H1 (cell line): ENCODE results near the gene OR6C70. TPM values are rescaled to one million over a fixed set of nuclear protein-coding genes. Genes with fewer than 3 reads are reported as not detected.

Experiments used
- CTCF ChIA-PET: fragments of 300-600 bp; sonication (Branson Sonifier 250); formaldehyde crosslinking; loops from one replicate; lab custom pipeline; 2021; ENCODE audit not compliant: partially characterized antibody; lab: Charles Lee
- POLR2A ChIA-PET: fragments of 300-600 bp; sonication (Branson Sonifier 250); formaldehyde crosslinking; loops from one replicate; lab custom pipeline; 2021; ENCODE audit warnings: inconsistent platforms; ENCODE audit not compliant: partially characterized antibody; lab: Charles Lee
- DNase-seq, 2 experiments: peaks; one replicate each; pipeline versions ENCODE4 v3.0.0 to v3.0.0-alpha.2; 2010 to 2022; ENCODE audit warnings: low spot score in 2 of 2, low read depth in 1 of 2, mixed read lengths in 1 of 2
- FAIRE-seq: peaks from 2 replicates; lab custom pipeline; 2011; peaks lifted over from hg19 to GRCh38; lab: Jason Lieb, UNC
- H2AFZ ChIP-seq: 2 replicates; pipeline ENCODE4 v1.8.1; 2012; ENCODE audit warnings: low read length, inconsistent platforms
- H2AK5ac ChIP-seq: 2 replicates; pipeline ENCODE4 v1.6.1; 2013; ENCODE audit warnings: low read depth, low read length
- H2BK120ac ChIP-seq: replicated peaks from 2 replicates; pipeline ENCODE3; 2013; ENCODE audit warnings: low read depth, low read length, inconsistent platforms
- H2BK12ac ChIP-seq: 2 replicates; pipeline ENCODE4 v1.6.1; 2013; ENCODE audit warnings: low read depth, low read length
- H2BK15ac ChIP-seq: 2 replicates; pipeline ENCODE4 v1.6.1; 2013; ENCODE audit warnings: low read length
- H2BK20ac ChIP-seq: 2 replicates; pipeline ENCODE4 v1.6.1; 2013; ENCODE audit warnings: low read length
- H2BK5ac ChIP-seq: 2 replicates; pipeline ENCODE4 v1.6.1; 2013; ENCODE audit warnings: low read depth, low read length
- H3K14ac ChIP-seq: 2 replicates; pipeline ENCODE4 v1.6.1; 2013; ENCODE audit warnings: inconsistent platforms; ENCODE audit not compliant: insufficient read length
- H3K18ac ChIP-seq: 2 replicates; pipeline ENCODE4 v1.6.1; 2013; ENCODE audit warnings: low read length; ENCODE audit errors: extremely low read depth
- H3K23ac ChIP-seq: 2 replicates; pipeline ENCODE4 v1.6.1; 2013; ENCODE audit warnings: inconsistent platforms; ENCODE audit not compliant: insufficient read length
- H3K23me2 ChIP-seq: 2 replicates; pipeline ENCODE4 v1.6.1; 2013; ENCODE audit warnings: low read depth, low read length
- H3K27ac ChIP-seq: 2 replicates; pipeline ENCODE4 v1.6.1; 2011; ENCODE audit warnings: low read depth, low read length, inconsistent platforms
- H3K27me3 ChIP-seq, 4 experiments: replicated peaks in 1 of 4; 1 replicate in 1 of 4; 2 replicates in 3 of 4; pipeline versions ENCODE4 v1.6.1 to v1.8.1; 2011 to 2013; ENCODE audit warnings: low read length in 3 of 4, mild to moderate bottlenecking in 3 of 4, inconsistent platforms in 2 of 4, mixed read lengths in 2 of 4, moderate library complexity in 1 of 4; ENCODE audit not compliant: control insufficient read depth in 3 of 4, insufficient read depth in 3 of 4; ENCODE audit errors: extremely low read depth in 1 of 4
- H3K36me3 ChIP-seq, 4 experiments: 2 replicates each; pipeline versions ENCODE4 v1.6.1 to v1.8.1; 2011 to 2013; ENCODE audit warnings: mild to moderate bottlenecking in 4 of 4, low read length in 3 of 4, moderate library complexity in 2 of 4, control low read depth in 1 of 4, inconsistent platforms in 1 of 4; ENCODE audit not compliant: insufficient read depth in 4 of 4, control insufficient read depth in 2 of 4
- H3K4ac ChIP-seq: replicated peaks from 2 replicates; pipeline ENCODE3; 2013; ENCODE audit warnings: low read length, low read depth, mixed read lengths, inconsistent platforms; ENCODE audit not compliant: insufficient read length
- H3K4me1 ChIP-seq, 4 experiments: replicated peaks in 1 of 4; 1 replicate in 1 of 4; 2 replicates in 3 of 4; pipeline versions ENCODE4 v1.6.1 to v1.8.1; 2011 to 2013; ENCODE audit warnings: low read length in 3 of 4, inconsistent platforms in 2 of 4, mixed read lengths in 1 of 4; ENCODE audit not compliant: insufficient read depth in 4 of 4, control insufficient read depth in 3 of 4
- H3K4me2 ChIP-seq, 2 experiments: 2 replicates each; pipeline versions ENCODE4 v1.6.1 to v1.8.1; 2011 to 2013; ENCODE audit warnings: low read depth in 2 of 2, low read length in 2 of 2, control low read depth in 1 of 2, inconsistent platforms in 1 of 2, mild to moderate bottlenecking in 1 of 2; ENCODE audit not compliant: insufficient read depth in 1 of 2
- H3K4me3 ChIP-seq, 4 experiments: fragments of 200-600, 300-600 bp in 1 of 4; sonication (generic), shearing (Covaris generic), sonication (Bioruptor Twin) in 1 of 4; 2 replicates each; pipeline versions ENCODE4 v1.5.1 to v1.8.1; 2011 to 2016; ENCODE audit warnings: low read length in 4 of 4, low read depth in 3 of 4, control low read depth in 2 of 4, inconsistent platforms in 2 of 4, mild to moderate bottlenecking in 2 of 4, mixed read lengths in 1 of 4, moderate library complexity in 1 of 4; ENCODE audit not compliant: insufficient read depth in 2 of 4; ENCODE audit errors: extremely low read depth in 1 of 4
- H3K56ac ChIP-seq: replicated peaks from 2 replicates; pipeline ENCODE3; 2013; ENCODE audit warnings: low read depth, mild to moderate bottlenecking, mixed read lengths, low read length, inconsistent platforms; ENCODE audit not compliant: insufficient read length
- H3K79me1 ChIP-seq: 2 replicates; pipeline ENCODE4 v1.6.1; 2013; ENCODE audit warnings: low read depth, low read length, control low read depth
- H3K79me2 ChIP-seq, 2 experiments: 2 replicates each; pipeline versions ENCODE4 v1.6.1 to v1.8.1; 2012 to 2013; ENCODE audit warnings: low read length in 2 of 2, mild to moderate bottlenecking in 2 of 2, inconsistent platforms in 1 of 2; ENCODE audit not compliant: insufficient read depth in 2 of 2, control insufficient read depth in 1 of 2
- H3K9ac ChIP-seq, 4 experiments: replicated peaks in 1 of 4; 1 replicate in 1 of 4; 2 replicates in 3 of 4; pipeline versions ENCODE4 v1.6.1 to v1.8.1; 2011 to 2013; ENCODE audit warnings: low read depth in 3 of 4, low read length in 3 of 4, control low read depth in 2 of 4, mild to moderate bottlenecking in 2 of 4, moderate library complexity in 2 of 4, inconsistent platforms in 1 of 4; ENCODE audit errors: extremely low read depth in 1 of 4
- H3K9me3 ChIP-seq, 2 experiments: 2 replicates each; pipeline versions ENCODE4 v1.6.1 to v1.8.1; 2012 to 2013; ENCODE audit warnings: mild to moderate bottlenecking in 2 of 2, moderate library complexity in 2 of 2, control low read depth in 1 of 2, inconsistent platforms in 1 of 2, low read depth in 1 of 2, low read length in 1 of 2, mixed read lengths in 1 of 2; ENCODE audit not compliant: insufficient read depth in 2 of 2
- H4K20me1 ChIP-seq, 2 experiments: replicated peaks in 1 of 2; 2 replicates each; pipeline versions ENCODE3 to v1.8.1; 2011 to 2013; ENCODE audit warnings: inconsistent platforms in 2 of 2, low read length in 2 of 2, mild to moderate bottlenecking in 1 of 2; ENCODE audit not compliant: insufficient read depth in 2 of 2, control insufficient read depth in 1 of 2
- H4K5ac ChIP-seq: 2 replicates; pipeline ENCODE4 v1.6.1; 2013; ENCODE audit warnings: low read length, low read depth, mixed read lengths, inconsistent platforms; ENCODE audit not compliant: insufficient read length
- H4K8ac ChIP-seq: 2 replicates; pipeline ENCODE4 v1.8.0; 2013; ENCODE audit warnings: mild to moderate bottlenecking, moderate library complexity, low read length, inconsistent platforms; ENCODE audit not compliant: insufficient read depth; ENCODE audit errors: extremely low read depth
- H4K91ac ChIP-seq: replicated peaks from 2 replicates; pipeline ENCODE3; 2013; ENCODE audit warnings: low read length, mixed read lengths, inconsistent platforms; ENCODE audit not compliant: insufficient read length
- CHD2 ChIP-seq: IDR thresholded peaks from 2 replicates; pipeline ENCODE4 v1.6.1; 2012; ENCODE audit warnings: low read length, improper control_type of control experiment
- MAFK ChIP-seq: IDR thresholded peaks from 2 replicates; pipeline ENCODE4 v1.6.1; 2012; ENCODE audit warnings: low read depth, mild to moderate bottlenecking, improper control_type of control experiment, low read length
- PHF8 ChIP-seq: fragments of 200-600 bp; sonication (generic); conservative IDR thresholded peaks from 2 replicates; pipeline ENCODE4 v1.7.1; 2012; ENCODE audit warnings: low read depth, mild to moderate bottlenecking, inconsistent platforms, low read length, moderate library complexity
- POU5F1 ChIP-seq: IDR thresholded peaks from 2 replicates; pipeline ENCODE4 v1.6.1; 2011; ENCODE audit warnings: low read depth, mild to moderate bottlenecking, low read length, moderate library complexity
- SAP30 ChIP-seq: fragments of 300-600 bp; sonication (generic); IDR thresholded peaks from 2 replicates; pipeline ENCODE4 v1.7.1; 2012; ENCODE audit warnings: low read length, moderate library complexity, mild to moderate bottlenecking, inconsistent platforms; ENCODE audit not compliant: insufficient read depth, insufficient replicate concordance
- SP4 ChIP-seq: IDR thresholded peaks from 2 replicates; pipeline ENCODE4 v1.6.1; 2012; ENCODE audit warnings: low read length, inconsistent platforms
- TAF1 ChIP-seq: IDR thresholded peaks from 2 replicates; pipeline ENCODE4 v1.6.1; 2011; ENCODE audit warnings: mild to moderate bottlenecking, low read depth, low read length
- TBP ChIP-seq: IDR thresholded peaks from 2 replicates; pipeline ENCODE4 v1.6.1; 2011; ENCODE audit warnings: low read depth, low read length, improper control_type of control experiment
- TCF12 ChIP-seq: IDR thresholded peaks from 2 replicates; pipeline ENCODE4 v1.6.1; 2011; ENCODE audit warnings: low read depth, mild to moderate bottlenecking, low read length
- WGBS, 2 experiments: shearing (Covaris generic) in 1 of 2; methylation state at CpG; one replicate each; pipeline versions ENCODE4 v1.1.6 to v1.1.7; 2013 to 2015; ENCODE audit warnings: low lambda C conversion rate in 2 of 2, mixed read lengths in 2 of 2, inconsistent platforms in 1 of 2, low coverage in 1 of 2, missing lambda C conversion rate in 1 of 2; ENCODE audit not compliant: insufficient replicate concordance in 2 of 2, insufficient coverage in 1 of 2, insufficient read length in 1 of 2; ENCODE audit errors: extremely low coverage in 1 of 2, missing lambda C conversion rate in 1 of 2; 5-methylcytosine and 5-hydroxymethylcytosine counted together
- polyA plus RNA-seq, 7 experiments: library from polyadenylated mRNA; depleted of rRNA in 3 of 7; stranded (reverse) in 5 of 7; unstranded in 2 of 7; fragments of >200 nt in 5 of 7; fragments of 200-250 nt in 2 of 7; gene quantifications; 1 replicate in 5 of 7; 2 replicates in 1 of 7; 4 replicates in 1 of 7; pipeline versions ENCODE4 v1.2.1 to v1.2.3, GENCODE V29; 2011 to 2013; ENCODE audit warnings: missing spikeins in 2 of 7, mixed read lengths in 2 of 7
- total RNA-seq: library from RNA; stranded (reverse); fragmentation: NEBNext Ultra II Directional; extraction: Animal tissue kit (Norgen Biotek cat#: 25700); gene quantifications from 2 replicates; pipeline ENCODE4 v1.2.1, GENCODE V29; 2021

OR6C70 gene
- total and polyA plus RNA-seq, 2 of the 8 experiments (the other 6 are each of a cell fraction or from before 2014, with no cell fraction given): not detected

DNA sequence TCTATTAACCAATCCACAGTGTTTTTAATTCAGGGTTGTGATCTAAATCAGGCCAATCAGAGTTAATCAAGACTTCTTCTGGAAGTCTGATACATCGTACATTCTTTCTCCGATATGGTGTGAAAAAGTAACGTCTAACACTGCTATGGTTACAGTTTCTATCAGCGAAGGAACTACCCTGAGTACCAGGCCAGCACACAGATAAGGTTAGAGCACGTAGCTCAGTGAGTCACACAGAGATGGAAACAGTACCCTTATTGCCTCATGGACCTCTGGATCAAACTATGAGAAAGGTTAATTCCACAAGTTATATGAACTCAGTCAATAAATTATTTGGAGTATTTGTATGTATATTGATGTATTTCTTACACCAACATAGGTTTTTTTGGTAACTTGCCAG lies 25.6 kb upstream of the OR6C70 start:
- DNase-seq: no peak
- H3K4me3 ChIP-seq: no peak overlapping the region
- 77% methylated on average over 5 of the region's 5 CpGs; no CpG with 5 or more reads in 1 of the 2 experiments for WGBS, 2 experiments

More for the DNA sequence above, 25.6 kb upstream of the OR6C70 start:
- no peak for FAIRE-seq
- H4K91ac ChIP-seq: no peak overlapping the region
- no peak overlapping the region for H3K18ac ChIP-seq
- H4K8ac ChIP-seq: no peak overlapping the region
- no peaks in the 10 kb centered on the region for H3K79me1 ChIP-seq
- no peaks in the 10 kb centered on the region for H3K9me3 ChIP-seq
- H3K4ac ChIP-seq: no peak overlapping the region
- no peaks in the 10 kb centered on the region for H3K79me2 ChIP-seq
- no peak overlapping the region for H2AK5ac ChIP-seq
- H3K4me1 ChIP-seq: no peaks in the 10 kb centered on the region
- H2BK20ac ChIP-seq: no peak overlapping the region
- H3K14ac ChIP-seq: no peak overlapping the region
- H4K5ac ChIP-seq: no peak overlapping the region
- H3K23ac ChIP-seq: no peak overlapping the region
- H2AFZ ChIP-seq: no peak overlapping the region
- no peaks in the 10 kb centered on the region for H4K20me1 ChIP-seq
- no peak overlapping the region for H3K4me2 ChIP-seq
- H3K36me3 ChIP-seq: no peaks in the 10 kb centered on the region
- ChIA-PET POLR2A (no interaction called here), CTCF (no interaction called here)
- H3K56ac ChIP-seq: no peak overlapping the region
- H2BK5ac ChIP-seq: no peak overlapping the region
- no peak overlapping the region for H3K27ac ChIP-seq
- H2BK120ac ChIP-seq: no peak overlapping the region
- H2BK15ac ChIP-seq: no peak overlapping the region
- no peak overlapping the region for H2BK12ac ChIP-seq
- H3K9ac ChIP-seq: no peak overlapping the region
- no peaks in the 10 kb centered on the region for H3K27me3 ChIP-seq
- H3K23me2 ChIP-seq: no peaks in the 10 kb centered on the region
- no peak for TF ChIP-seq TAF1
- no peak for TF ChIP-seq CHD2
- TF ChIP-seq MAFK: no peak
- no peak for TF ChIP-seq POU5F1
- no peak for TF ChIP-seq SP4
- no peak for TF ChIP-seq PHF8
- TF ChIP-seq TBP: no peak
- TF ChIP-seq TCF12: no peak
- TF ChIP-seq SAP30: no peak
